ENCODE data around the gene ARHGAP26.

DNA sequence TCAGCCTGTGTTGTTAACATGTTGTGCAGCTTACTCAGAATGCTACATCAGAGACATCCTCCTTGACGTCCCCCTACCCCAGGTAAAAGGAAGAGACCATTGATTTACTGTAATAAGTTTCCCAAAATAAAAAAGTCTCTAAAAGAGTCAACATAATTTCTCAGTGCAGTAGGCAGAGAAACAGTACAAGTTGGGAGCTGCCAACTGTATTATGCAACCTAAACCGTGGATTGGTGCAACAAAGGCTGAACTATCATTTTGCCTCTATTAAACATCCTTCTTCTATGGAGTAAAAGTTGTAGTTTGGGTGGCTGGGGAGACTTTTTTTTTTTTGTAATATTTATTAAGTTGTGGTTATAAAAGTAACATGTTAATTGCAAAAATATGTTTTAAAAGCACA, 425.3 kb downstream of the ARHGAP26 start:
- TF ChIP-seq, protein P1, sequence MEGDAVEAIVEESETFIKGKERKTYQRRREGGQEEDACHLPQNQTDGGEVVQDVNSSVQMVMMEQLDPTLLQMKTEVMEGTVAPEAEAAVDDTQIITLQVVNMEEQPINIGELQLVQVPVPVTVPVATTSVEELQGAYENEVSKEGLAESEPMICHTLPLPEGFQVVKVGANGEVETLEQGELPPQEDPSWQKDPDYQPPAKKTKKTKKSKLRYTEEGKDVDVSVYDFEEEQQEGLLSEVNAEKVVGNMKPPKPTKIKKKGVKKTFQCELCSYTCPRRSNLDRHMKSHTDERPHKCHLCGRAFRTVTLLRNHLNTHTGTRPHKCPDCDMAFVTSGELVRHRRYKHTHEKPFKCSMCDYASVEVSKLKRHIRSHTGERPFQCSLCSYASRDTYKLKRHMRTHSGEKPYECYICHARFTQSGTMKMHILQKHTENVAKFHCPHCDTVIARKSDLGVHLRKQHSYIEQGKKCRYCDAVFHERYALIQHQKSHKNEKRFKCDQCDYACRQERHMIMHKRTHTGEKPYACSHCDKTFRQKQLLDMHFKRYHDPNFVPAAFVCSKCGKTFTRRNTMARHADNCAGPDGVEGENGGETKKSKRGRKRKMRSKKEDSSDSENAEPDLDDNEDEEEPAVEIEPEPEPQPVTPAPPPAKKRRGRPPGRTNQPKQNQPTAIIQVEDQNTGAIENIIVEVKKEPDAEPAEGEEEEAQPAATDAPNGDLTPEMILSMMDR (IDR thresholded peaks at IDR 0.05; ENCODE audit: low read length): no peak
- no peak for TF ChIP-seq EZH2 (IDR thresholded peaks at IDR 0.05; ENCODE audit: borderline replicate concordance, low read length)
